Coronary artery (tissue), 2 donors: ENCODE measurements around the gene RBMX.
A peak's percentile ranks its signal among the peaks of the same experiment; 100 is the strongest.

ENCODE experiments used
- DNase-seq: peaks from one replicate; pipeline ENCODE4 v3.0.0-alpha.2; 2017; ENCODE audit warnings: low spot score
- H3K27ac ChIP-seq, 2 donors: fragments of 200-600 bp; sonication (generic); one replicate each; pipeline ENCODE4 v1.5.1; 2016 to 2019
- H3K4me3 ChIP-seq: fragments of 200-600 bp; sonication (generic); 2 replicates; pipeline ENCODE4 v1.5.1; 2016; ENCODE audit warnings: mild to moderate bottlenecking, moderate library complexity
- CTCF ChIP-seq: fragments of 200-600 bp; sonication (generic); IDR thresholded peaks from one replicate; pipeline ENCODE4 v1.5.1; 2019; ENCODE audit warnings: antibody characterized with exemption

The RBMX gene

GRCh38 chrX:136865270-136866158 is 15.0 kb downstream of the RBMX start:
- no peak overlapping the region for H3K4me3 ChIP-seq
- no peak for TF ChIP-seq CTCF
- DNase-seq: no peak
- no peak overlapping the region for H3K27ac ChIP-seq

GRCh38 chrX:136863826-136864225 is 16.7 kb downstream of the RBMX start:
- Histone ChIP-seq H3K4me3 (no peak overlapping the region), H3K27ac (no peak overlapping the region)
- TF ChIP-seq CTCF: no peak
- DNase-seq: no peak

DNA sequence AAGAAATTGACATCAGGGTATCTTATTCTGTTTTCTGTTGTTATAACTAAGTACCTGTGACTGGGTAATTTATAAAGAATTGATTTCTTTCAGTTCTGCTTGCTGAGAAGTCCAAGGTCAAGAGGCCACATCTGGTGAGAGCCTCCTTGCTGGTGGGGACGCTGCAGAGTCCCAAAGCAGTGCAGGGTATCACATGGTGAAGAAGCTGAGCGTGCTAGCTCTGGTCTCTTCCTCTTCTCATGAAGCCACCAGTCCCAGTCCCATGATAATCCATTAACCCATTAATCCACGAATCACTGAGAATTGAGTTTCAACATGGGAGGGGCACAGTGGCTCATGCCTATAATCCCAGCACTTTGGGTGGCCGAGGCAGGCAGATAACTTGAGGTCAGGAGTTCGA is 18.0 kb downstream of the RBMX start:
- H3K4me3 ChIP-seq: no peak overlapping the region
- no peak for DNase-seq
- H3K27ac ChIP-seq: peak overlapping the region in 1 of 2 donors; percentile 20
- no peak for TF ChIP-seq CTCF

- Histone ChIP-seq H3K27ac (no peak overlapping the region), H3K4me3 (no peak overlapping the region)
- no peak for DNase-seq
- TF ChIP-seq CTCF: no peak
Measured at GRCh38 chrX:136861877-136862276, 18.6 kb downstream of the RBMX start.

DNA sequence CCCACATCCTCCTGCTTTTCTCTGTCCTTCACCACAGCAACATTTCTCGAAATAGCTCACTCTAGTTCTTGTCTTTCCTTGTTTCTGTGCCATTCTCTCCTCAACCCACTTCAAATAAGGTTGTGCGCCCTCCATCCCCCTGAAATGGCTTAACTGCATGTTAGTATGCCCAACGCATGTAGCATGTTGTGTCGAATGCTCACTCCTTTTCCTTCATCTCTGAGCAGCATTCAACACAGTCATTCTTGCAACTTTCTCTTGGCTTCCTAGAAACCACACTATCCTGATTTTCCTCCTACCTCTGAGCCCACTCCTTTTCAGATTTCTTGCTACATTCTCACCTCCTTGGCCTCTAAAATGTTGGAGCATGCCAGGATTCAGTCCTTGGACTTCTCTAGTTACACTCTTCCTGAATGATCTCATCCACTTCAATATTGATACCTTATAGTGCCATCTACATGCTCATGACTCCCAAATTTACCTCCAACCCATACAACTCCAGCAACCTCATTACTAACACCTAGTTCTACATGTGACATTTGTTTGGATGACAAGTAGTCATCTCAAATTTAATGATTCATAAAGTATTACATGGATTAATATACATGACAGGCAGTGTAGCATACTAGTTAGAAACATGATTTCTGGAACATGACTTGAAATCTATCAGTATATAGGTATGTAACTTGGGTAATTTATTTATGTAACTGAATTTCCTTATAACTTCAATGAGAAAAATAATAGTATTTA is 22.3 kb downstream of the RBMX start:
- TF ChIP-seq CTCF: no peak
- H3K27ac ChIP-seq: no peak overlapping the region
- DNase-seq: no peak
- H3K4me3 ChIP-seq: no peak overlapping the region

DNA sequence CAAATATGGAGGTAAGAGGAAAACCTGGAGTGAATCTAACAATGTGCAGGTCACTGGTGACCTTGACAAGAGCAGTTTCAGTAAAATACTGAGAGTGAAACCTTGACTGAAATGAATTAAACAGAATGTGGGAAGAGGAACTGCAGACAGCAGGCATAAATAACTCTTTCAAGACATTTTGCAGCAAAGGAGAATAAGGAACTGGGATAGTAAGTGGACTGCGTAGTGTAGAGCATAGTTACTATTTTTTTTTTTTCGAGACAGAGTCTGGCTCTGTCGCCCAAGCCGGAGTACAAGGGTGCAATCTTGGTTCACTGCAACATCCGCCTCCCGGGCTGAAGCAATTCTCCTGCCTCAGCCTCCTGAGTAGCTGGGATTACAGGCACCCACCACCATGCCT is 24.0 kb downstream of the RBMX start:
- H3K4me3 ChIP-seq: no peak overlapping the region
- no peak for TF ChIP-seq CTCF
- no peak overlapping the region for H3K27ac ChIP-seq
- no peak for DNase-seq
